H1 (cell line): ENCODE results near the gene ACTL8. TPM values are rescaled to one million over a fixed set of nuclear protein-coding genes. Genes with fewer than 3 reads are reported as not detected.

ENCODE experiments used
- ATF2 ChIP-seq: IDR thresholded peaks from 2 replicates; pipeline ENCODE4 v1.6.1; 2012; ENCODE audit warnings: low read length, inconsistent platforms
- polyA plus RNA-seq, 7 experiments: library from polyadenylated mRNA; depleted of rRNA in 3 of 7; stranded (reverse) in 5 of 7; unstranded in 2 of 7; fragments of >200 nt in 5 of 7; fragments of 200-250 nt in 2 of 7; gene quantifications; 1 replicate in 5 of 7; 2 replicates in 1 of 7; 4 replicates in 1 of 7; pipeline versions ENCODE4 v1.2.1 to v1.2.3, GENCODE V29; 2011 to 2013; ENCODE audit warnings: missing spikeins in 2 of 7, mixed read lengths in 2 of 7
- total RNA-seq: library from RNA; stranded (reverse); fragmentation: NEBNext Ultra II Directional; extraction: Animal tissue kit (Norgen Biotek cat#: 25700); gene quantifications from 2 replicates; pipeline ENCODE4 v1.2.1, GENCODE V29; 2021
- TF ChIP-seq, protein P1 (sequence below): IDR thresholded peaks from 2 replicates; pipeline ENCODE4 v1.6.1; 2011; ENCODE audit warnings: low read length, improper control_type of control experiment

ACTL8 gene
- total and polyA plus RNA-seq, 2 of the 8 experiments (the other 6 are each of a cell fraction or from before 2014, with no cell fraction given), result 0.33 to 0.47 TPM

GRCh38 chr1:17735348-17735747, 19.8 kb upstream of the ACTL8 start (continued):
- TF ChIP-seq, protein P1, sequence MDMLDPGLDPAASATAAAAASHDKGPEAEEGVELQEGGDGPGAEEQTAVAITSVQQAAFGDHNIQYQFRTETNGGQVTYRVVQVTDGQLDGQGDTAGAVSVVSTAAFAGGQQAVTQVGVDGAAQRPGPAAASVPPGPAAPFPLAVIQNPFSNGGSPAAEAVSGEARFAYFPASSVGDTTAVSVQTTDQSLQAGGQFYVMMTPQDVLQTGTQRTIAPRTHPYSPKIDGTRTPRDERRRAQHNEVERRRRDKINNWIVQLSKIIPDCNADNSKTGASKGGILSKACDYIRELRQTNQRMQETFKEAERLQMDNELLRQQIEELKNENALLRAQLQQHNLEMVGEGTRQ, result no peak
- TF ChIP-seq ATF2, result no peak
